Activated CD4-positive, alpha-beta T cell treated with anti-CD3 and anti-CD28 coated beads, Interleukin-2, Interleukin-6, amounts not matched to agents 100 ng/mL and 50 ng/mL, durations not matched to agents 16 hours and 8 hours (primary cell): ENCODE results near the gene IQGAP1.
"Not testable (repeated sequence)": the region's sequence is repeated elsewhere in the genome, so short reads cannot be mapped to it uniquely, and the experiment has no call there.

Source experiments
- DNase-seq: peaks from one replicate; pipeline ENCODE4 v3.0.0-alpha.2; 2020

The IQGAP1 gene

GRCh38 chr15:90367576-90367975 is 20.5 kb upstream of the IQGAP1 start:
- DNase-seq, result no peak

GRCh38 chr15:90375071-90375470 is 13.0 kb upstream of the IQGAP1 start:
- no peak for DNase-seq

- peak; percentile 77 for DNase-seq
Measured at GRCh38 chr15:90376789-90377188, 11.3 kb upstream of the IQGAP1 start.

GRCh38 chr15:90379263-90379662 is 8.8 kb upstream of the IQGAP1 start:
- no peak for DNase-seq

- DNase-seq, result no peak
Measured at GRCh38 chr15:90381515-90381914, 6.5 kb upstream of the IQGAP1 start.

GRCh38 chr15:90382320-90382719 is 5.7 kb upstream of the IQGAP1 start:
- DNase-seq, result no peak

GRCh38 chr15:90386221-90386620 is 1.8 kb upstream of the IQGAP1 start:
- DNase-seq, result no peak

- peak; percentile 71 for DNase-seq
Measured at GRCh38 chr15:90388462-90389380, 679 bp downstream of the IQGAP1 start.

GRCh38 chr15:90389513-90389912 is 1.5 kb downstream of the IQGAP1 start:
- no peak for DNase-seq

- DNase-seq, result no peak
Measured at GRCh38 chr15:90393040-90393439, 5.0 kb downstream of the IQGAP1 start.

GRCh38 chr15:90394074-90394473 is 6.0 kb downstream of the IQGAP1 start:
- DNase-seq, result no peak

GRCh38 chr15:90394748-90395442 is 6.9 kb downstream of the IQGAP1 start:
- no peak for DNase-seq

- no peak for DNase-seq
Measured at GRCh38 chr15:90396321-90396720, 8.3 kb downstream of the IQGAP1 start.

- no peak for DNase-seq
Measured at GRCh38 chr15:90400005-90400758, 12.1 kb downstream of the IQGAP1 start.

GRCh38 chr15:90400759-90401314 is 12.8 kb downstream of the IQGAP1 start:
- DNase-seq, result peak; percentile 90

GRCh38 chr15:90401495-90401894 is 13.5 kb downstream of the IQGAP1 start:
- DNase-seq, result no peak

GRCh38 chr15:90402223-90402622 is 14.2 kb downstream of the IQGAP1 start:
- DNase-seq, result no peak

- no peak for DNase-seq
Measured at GRCh38 chr15:90402767-90403166, 14.7 kb downstream of the IQGAP1 start.

- no peak for DNase-seq
Measured at GRCh38 chr15:90405055-90405607, 17.1 kb downstream of the IQGAP1 start.

- no peak for DNase-seq
Measured at GRCh38 chr15:90407336-90407735, 19.3 kb downstream of the IQGAP1 start.

GRCh38 chr15:90407871-90408317 is 19.9 kb downstream of the IQGAP1 start:
- peak; percentile 79 for DNase-seq

GRCh38 chr15:90408657-90409056 is 20.6 kb downstream of the IQGAP1 start:
- DNase-seq, result no peak

GRCh38 chr15:90409587-90409986 is 21.5 kb downstream of the IQGAP1 start:
- not testable (repeated sequence) for DNase-seq
